Hematopoietic multipotent progenitor cell treated with erythropoietin and hydrocortisone succinate and interleukin-3 and kit ligand, for 6 days (in vitro differentiated cells): ENCODE measurements around the gene CCDC188.

ENCODE experiments used
- DNase-seq: peaks from one replicate; pipeline ENCODE4 v3.0.0-alpha.2; 2015

CCDC188 gene

DNA sequence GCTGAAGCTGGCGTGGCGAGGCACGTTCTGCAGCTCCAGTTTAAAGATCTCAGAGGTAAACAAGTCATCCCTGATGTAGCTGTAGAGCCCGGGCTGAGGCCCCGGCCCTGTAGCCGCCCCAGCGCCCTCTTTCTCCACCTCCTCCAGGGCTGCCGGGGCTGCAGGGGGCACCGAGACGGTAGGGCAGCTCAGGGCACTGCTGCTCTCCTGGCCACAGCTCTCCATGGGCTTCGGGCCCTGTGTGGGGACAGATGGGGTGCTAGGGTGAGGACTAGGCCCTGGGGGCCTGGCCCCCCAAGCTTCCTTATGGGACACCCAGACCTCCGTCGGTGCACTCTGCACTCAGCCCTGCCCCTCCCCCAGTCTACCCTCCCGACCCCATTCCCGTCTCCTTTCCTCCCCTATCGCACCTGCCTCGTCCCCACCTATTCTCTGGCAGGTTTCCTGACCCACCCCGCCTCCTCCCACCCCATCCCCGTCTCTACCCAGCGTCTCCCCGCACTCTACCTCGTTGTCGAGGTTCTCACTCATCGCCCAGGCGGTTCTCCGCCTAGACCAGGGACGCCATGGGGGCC, 34.4 kb downstream of the CCDC188 start:
- no peak for DNase-seq

DNA sequence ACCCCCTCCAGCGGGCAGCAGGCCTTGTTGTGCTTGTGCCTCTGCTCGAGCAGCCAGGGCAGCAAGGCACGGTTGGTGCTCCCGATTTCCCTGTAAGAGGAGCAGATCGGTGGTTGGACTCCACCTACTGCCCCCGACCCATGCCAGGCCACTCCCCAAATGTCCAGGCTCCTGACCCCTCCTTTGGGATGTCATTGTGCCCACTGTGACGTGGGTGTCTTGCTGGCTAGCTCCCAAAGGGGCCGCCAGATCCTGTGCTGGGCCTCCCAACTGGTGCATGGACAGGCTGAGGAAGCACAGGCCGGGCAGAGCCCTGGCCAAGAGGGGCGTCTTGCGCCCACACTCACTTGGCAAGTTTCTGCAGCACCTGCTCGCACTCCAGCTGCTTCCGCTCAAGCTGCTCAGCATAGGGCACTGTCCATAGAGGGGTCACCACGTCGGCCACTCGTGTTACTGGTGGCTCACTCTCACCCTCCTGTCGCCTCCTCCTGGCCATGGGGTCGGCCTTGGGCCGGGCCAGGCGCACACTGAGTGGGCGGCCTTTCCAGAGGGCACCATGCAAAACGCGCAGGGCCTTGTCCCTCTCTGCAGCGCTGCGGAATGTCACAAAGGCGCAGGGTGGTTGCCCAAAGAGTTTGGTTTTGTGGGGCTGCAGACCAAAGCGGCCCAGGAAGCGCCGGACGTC, 35.0 kb downstream of the CCDC188 start, which contains the start of gene RANBP1:
RANBP1 (plus strand) TSS at position 414 of the 685 bp plus-strand sequence; CDS start at position 495, 81 bp downstream.
- no peak for DNase-seq

DNA sequence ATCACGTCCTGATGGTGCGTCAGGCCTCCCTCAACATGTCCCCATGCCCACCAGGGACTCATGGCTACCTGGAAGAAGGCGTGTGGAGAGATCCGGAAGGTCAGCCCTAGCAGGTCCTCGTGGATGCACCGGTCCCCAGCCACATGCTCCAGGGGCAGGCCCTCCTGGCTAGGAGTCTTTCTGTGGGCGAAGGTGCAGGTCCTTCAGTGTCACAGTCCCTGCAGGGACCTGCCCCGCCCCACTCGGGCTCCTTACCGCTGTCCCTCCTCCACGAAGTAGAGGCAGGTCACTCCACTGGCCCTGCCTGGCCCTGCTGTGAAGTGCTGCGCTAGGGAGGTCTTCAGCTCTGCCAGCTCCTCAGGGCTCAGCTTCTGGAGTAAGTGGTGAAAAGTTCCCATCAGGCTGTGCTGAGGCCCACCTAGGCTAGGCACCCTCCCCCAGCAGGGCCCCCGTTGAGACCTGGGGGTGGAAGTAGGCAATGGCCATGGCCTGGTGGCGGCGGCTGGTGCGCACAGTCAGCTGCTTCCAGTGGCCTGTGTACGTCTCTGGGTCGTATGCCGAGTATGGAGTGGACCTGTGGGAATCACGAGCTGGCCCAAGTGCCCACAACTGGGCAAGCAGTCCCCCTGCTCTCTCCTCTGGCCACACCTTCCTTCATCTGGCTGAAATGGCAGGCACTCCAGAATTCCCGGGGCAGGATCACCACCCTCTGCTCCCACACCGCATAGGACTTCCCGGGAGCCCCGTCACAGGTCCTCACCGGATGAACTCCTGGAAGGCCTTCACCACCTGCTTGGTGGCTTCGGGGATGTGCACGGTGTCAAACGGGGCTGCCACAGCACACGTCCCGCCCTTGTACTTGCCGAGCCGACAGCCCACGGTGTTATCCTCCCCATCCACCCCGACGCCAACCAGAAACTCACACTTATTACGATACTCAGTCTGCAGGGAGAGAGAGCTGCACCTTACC, 36.1 kb downstream of the CCDC188 start:
- no peak for DNase-seq

DNA sequence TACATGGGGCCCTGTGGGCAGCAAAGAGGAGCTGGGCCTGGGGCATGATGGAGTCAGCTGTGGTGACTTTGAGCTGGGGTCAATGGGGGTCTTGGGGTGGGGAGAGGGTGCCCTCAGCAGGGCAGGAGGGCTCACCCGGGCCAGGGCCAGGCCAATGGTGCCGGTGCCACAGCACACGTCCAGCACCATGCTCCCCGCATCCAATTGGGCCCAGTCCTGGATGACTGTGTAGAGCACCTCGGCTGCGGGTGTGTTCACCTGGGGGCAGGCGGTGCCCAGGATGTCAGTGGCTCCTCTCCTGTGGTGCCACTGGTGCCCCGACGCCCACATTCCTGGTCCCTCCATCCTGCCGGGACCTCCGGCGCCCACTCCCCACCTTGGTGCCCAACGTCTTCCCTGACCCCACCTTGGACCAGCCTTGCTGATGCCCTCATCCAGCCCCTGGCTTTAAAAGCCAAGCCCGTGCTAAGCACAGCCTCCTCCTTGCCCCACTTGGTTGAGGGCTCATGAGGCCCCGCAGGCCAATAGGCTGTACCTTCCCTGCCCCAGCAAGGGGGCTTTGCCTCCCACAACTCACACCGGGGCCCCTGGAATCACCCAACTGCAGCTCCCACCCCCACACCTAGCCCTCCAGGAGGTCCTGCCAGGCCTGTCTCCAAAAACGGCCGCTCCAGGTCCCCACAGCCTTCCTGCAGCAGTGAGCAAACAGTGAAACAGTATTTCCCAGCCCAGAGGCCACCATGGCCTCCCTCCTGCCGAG, 37.1 kb downstream of the CCDC188 start:
- DNase-seq = no peak

DNA sequence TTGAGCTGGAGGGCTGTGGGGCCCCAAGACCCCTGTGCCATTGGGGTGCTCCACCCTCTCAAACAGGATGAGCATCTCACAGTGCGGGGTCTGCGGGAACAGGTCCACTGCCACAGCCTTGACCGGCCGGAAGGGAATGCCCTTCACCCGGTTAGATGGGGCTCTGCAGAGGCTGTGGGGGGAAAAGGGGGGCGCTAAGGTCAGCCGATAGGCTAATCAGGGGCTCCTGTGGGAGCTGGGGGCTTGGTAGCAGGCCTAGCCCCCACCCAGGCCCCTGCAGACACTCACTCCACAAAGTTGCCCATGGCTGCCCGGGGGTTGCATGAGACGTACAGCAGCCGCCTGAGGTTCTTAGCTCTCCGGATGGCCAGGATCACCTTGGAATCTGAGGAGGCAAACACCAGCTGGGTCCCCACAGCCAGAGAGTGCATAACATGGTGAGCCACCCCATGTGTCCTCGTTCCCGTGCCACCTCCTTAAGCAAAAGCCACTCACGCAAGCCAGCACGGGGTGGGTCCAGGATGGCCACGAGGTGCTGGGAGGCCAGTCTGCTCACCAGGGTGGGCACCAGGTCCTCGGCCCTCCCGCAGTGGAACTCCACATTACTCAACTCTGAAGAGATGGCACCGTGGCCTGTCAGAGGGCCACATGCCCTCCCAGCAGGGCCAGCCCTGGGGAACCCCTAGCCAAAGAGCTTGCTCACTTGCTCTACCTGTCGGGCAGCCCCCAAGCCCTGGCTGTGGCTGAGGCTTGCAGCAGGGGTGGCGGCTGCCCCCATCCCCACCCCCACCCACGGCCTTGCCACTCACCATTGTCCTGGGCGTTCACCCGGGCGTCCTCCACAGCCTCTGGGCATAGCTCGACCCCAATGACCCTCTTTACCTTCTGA, 38.0 kb downstream of the CCDC188 start:
- DNase-seq = no peak

DNA sequence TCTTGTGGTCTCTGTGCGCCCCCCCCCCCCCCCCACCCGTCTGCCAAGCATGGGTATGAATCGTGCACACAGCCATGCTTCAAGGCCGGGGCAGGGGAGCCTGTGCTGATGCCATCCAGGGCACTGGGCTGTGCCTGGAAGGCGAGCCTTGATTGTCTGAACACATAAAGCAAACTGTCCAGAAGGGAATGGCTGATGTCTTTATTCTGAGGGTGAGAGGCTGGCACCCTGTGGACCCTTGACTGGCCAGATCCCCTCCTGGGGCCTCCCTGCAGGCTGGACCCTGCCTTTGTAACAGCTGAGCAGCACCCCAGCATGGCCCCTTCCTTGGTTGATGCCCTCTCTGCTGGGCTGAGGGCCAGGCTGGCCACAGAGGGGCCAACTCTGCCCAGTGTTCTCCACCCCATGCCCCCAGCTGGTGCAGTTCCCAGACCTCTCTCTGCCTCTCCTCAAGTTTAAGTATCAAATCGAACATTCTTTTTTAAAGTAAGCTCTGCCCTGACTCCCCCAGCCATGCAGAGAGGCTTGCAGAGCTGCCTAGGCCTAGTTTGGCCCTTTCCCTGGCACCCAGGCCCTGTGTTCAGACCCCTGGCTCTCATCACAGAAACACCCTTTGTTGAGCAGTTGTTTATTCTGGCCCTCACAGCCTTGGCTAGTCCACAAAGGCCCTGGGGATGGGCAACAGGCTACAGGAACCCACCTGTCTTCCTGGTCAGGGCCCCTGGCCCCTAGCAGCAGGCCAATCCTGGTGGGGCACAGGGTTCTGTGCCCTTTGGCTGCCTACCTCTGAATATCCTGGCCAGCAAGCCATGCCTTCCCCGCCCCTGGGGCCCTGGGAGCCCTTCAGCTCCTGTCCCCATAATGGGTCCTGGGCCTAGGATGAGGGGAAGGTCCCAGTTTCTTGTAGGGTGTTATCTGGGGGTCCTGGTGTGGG, 38.9 kb downstream of the CCDC188 start:
- DNase-seq = no peak

DNA sequence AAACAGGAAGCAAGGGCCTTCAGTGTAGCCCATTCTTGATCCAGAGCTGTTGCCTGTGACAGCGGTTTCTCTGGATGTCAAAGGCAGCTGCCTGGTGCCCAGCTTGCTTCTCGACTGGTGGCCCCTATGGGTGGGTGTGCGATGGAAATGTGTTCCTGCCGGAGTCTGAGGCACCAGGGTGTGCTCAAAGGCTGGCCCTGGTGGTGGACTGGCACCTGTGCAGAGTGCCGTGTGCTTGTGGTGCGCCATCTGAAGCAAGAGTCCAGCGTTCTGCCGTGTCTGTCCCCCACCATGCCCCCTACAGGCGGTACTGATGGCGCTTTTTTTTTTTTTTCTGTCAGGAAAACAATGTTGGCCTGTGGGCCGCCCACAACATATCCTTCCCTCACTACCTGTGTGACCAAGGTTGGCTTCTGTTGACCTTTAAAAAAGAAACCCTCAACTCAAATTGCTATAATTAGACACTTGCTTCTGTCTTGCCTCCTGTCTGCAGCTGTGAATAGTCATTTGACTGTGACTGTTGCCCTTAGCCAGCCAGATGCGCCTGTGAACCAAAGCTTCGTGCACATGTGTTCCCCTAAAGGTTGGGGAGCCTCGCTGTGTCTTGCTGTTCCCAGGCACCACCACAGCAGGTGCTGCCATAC, 39.7 kb downstream of the CCDC188 start:
- peak; percentile 80 for DNase-seq

DNA sequence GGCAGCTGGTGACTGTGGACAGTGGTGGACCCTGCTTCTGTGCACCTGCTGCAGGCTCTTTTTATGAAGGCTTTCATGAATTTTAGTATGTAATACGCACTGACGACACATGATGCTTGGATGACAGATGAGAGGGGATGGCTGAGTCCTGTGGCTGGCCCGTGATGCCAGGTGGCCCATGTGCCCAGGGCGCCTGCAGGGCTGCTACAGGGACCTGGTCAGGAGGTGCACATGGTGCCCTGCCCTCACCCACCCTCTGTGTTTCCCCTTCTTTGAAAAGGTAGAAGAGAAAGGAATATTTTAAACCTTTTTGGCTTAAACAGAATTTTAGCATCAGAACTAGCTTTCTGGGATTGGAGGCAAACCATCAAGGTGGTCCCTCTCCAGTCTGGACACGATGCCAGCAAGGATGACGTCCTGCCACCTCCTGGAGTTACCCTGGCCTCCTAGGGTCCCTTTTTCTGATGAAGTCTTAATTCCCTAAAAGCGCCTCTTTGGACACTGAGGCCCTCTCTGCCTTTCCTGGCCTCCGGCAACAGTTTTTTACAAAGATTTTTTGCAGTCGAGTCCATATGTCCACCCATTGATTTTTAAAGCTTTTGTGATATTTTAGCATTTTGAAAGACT, 40.4 kb downstream of the CCDC188 start:
- no peak for DNase-seq

DNA sequence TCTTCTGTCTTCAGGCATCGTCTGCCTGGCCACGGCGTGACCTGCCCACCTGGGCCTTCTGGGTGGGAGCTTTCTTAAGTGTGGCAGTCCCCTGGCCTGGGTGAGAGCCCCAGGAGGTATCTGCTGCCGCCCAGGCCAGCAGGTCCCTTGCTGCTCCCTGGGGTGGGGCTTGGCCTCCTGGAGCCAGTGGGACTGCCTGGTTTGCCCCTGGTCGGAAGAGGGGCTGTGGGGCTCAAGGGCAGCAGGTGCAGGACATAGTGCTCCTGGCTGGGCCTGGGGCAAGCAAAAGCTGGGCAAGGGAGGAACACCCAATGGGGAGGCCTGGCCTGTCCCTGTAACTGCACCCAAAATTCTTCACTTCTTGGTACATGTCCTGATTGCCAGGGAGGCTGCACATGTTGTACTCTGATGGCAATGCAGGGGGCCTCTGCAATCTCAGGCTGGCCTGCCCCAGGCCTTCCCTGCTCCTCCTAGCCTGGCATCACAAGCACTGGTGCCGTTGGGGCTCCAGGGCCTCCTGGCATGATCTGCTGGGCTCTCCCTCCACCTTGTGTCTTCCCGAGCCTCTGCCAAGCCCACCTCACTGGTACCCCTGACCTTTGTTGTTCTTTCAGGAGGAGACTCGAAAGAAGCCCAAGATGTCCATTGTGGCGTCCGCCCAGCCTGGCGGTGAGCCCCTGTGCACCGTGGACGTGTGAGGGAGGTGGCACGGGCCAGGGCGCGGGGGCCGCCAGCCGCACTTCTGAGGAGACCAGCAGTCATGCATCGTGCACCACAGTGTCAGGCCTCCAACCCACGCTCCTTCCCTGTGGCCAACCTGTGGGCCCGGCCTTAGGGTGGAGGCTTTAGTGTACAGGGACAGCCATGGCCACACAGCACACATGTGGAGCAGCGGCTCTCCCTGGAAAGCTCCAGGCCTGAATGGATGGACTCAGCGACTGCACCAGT, 41.2 kb downstream of the CCDC188 start:
- no peak for DNase-seq

DNA sequence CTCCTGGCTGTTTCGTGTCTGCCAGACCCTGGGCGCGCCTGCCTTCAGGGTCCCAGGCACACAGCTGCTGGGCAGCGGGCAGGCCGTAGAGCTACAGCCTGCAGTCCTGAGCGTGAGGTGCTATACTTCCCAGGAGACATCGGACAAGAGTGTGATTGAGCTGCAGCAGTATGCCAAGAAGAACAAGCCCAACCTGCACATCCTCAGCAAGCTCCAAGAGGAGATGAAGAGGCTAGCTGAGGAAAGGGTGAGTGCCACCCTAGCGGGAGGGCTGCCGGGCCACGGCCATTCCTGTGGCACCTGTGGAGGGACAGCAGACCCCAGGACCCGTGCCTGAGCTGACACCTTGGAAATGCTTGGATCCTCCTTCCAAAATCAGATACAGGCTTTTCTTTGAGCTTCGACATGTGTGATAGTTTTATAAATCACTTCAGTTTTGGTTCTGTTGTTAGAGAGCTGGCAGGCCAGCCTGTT, 42.1 kb downstream of the CCDC188 start:
- no peak for DNase-seq

DNA sequence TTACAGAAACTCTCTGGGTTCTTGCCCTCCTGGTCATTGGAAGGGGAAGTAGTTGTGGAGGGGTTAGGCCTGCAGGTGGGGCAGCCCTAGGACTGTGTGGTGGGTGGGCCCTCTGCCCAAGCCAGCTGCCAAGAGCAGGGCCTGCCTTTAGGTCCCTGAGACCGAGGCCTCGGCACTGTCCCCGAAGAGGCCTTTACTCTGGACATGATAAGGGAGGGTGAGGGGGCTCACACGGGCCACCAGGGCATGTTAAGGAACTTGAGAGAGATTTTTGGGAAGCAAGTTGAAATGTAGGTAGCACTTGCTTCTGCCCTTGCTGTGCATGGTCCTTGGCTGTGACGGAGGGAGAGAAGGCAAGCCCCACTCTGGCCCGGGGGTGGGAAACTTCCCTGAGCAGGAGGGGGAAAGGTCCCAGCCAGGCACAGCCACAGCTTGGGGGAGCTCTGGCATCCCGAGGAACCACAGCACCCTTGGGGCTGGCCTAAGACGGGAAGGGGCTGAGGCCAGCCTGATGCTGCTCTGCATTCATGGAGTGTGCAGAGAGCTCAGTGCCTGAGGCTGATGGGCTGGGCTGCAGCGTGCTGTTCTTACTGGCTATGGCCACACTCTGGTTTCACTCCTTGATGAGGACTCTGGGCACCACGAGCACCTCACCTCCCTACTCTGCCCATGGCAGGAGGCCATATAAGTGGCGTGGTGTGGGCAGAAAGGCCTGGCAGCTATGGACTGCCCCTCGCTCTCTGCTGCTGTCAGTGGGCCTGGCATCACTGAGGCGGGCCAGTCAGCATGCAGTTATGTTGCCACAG, 42.7 kb downstream of the CCDC188 start:
- no peak for DNase-seq

DNA sequence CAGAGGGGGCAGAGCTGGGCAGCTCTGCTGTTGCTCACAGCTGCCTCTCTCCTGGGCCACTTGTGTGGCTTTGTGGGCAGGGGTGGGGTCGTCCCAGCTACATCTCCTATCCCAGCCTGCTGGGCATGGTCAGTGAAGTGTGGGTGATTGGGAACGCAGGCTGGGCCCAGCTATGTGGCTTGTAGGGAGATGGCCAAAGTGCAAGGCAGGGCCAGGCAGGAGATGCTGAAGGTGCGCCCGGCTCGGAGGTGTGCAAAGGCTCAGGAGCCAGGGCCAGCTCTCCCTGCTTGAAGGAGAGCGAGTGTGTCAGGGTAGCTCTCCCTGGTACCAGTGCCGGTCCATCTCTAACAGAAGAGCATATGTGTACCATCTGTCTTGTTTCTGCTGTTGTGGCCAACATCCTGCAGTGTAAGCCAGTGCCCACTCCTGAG, 43.4 kb downstream of the CCDC188 start:
- no peak for DNase-seq

DNA sequence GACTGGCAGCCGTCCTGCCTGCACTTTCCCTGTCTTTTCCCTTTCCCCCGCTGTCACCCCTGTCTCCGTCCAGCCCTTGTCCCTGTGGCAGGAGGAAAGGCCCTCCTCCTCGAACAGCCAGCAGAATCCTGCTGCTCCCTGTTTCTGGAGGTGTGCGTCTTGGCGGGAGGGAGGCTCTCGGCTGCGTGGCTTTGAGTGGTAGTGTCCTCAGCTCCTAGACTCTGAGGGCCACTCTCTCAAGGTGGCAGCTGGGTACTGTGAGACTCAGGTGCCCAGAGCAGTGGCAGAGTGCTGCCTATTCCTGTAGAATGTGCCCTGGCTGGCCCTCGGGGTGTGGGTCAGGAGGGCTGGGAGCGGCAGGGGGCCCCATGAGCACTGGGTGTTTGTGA, 44.0 kb downstream of the CCDC188 start:
- no peak for DNase-seq

DNA sequence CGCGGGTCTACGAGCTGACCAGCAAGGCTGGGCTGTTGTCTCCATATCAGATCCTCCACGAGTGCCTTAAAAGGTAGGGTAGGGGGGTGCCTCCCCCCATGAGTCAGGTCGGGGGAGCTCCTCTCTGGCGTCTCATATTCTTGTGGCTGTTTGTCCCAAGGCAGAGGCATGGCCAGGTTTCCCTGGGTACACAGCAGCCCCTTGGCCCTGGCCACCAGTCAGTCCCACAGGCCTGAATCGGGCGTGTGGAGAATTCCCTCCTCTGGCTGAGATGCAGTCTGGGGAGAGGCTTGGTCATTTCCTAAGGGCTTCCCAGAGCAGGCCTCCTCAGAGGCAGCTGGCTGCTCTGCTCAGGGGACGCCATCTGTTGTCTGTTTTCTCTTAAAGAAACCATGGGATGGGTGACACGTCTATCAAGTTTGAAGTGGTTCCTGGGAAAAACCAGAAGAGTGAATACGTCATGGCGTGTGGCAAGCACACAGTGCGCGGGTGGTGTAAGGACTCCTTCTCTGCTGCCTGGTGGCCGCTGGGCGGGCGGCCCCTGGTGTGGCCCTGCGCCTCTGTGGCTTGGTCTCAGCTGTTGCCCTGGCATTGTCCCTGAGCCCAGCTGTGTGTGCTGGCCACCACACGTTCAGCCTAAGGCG, 44.5 kb downstream of the CCDC188 start:
- DNase-seq = no peak

DNA sequence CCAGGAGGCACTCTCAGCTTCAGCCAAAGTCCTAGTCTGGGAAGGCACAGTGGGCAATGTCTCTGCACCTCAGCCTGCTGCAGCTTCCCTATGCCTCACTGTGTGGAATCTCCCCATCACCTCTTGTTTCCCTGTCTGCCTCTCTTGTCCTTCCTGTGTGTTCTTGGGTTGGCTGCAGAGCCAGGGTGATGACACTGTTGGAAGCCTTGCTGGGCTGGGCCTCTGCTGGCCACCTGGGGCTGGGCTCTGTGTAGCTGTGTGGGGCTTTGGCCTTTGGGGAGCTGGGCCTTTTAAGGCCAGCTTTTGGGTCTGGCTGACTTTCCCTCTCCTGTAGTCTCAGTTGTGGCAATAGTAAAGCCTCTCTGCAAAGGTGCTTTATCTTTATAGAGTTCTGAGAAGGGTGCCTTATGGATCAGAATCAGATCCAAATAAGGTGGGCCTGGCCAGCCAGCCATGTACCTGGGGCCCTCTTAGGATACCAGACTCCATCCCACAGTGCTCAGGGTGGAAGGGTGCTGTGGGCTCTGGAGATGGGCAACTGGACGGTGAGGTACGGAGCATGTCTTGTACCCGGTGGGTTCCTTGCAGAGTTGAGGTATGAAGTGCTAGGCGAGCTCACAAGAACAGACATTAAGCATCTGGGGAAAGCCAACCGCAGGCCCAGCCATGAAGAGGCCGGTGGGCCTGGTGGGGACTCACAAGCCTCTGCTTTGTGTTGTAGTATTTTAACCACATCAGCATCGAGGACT, 45.2 kb downstream of the CCDC188 start:
- DNase-seq = no peak

DNA sequence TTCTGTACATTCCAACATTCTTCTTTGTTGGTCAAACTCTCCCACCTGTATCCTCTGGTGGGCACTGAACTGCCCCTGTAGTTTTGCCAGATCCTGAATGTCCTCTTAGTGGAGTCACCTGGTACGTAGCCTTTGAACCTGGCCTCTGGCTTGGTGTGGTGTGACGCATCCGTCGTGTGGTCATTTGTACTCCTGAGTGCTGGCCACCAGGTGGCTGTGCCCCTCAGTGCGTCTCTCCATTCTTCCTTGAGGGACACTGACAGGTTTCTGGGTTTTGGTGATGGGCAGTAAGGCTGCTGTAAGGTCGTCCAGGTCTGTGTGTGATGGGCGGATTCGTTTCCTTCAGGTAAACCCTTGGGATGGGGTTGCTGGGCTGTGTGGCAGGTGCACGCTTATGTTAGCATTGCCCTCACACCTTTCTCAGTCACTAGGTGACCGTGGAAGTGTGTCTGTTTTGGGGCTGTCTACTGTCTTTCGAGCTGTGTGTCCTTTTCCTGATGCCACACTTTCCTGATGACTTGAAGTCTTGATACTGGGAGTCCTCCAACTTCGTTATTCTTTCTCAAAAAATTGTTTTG, 48.6 kb downstream of the CCDC188 start:
- DNase-seq = no peak
